Testis (tissue), 3 donors: ENCODE measurements around the gene TNFRSF11A. TPM values are rescaled to one million over a fixed set of nuclear protein-coding genes. Genes with fewer than 3 reads are reported as not detected.

Source experiments
- DNase-seq: peaks from one replicate; pipeline ENCODE4 v3.0.0-alpha.2; 2019
- H3K27ac ChIP-seq, 2 donors: fragments of 200-600 bp; sonication (generic); one replicate each; pipeline ENCODE4 v1.5.1; 2019
- H3K27me3 ChIP-seq: fragments of 200-600 bp; sonication (generic); one replicate; pipeline ENCODE4 v1.5.1; 2019
- H3K36me3 ChIP-seq: fragments of 200-600 bp; sonication (generic); one replicate; pipeline ENCODE4 v1.5.1; 2017; ENCODE audit warnings: low read depth; ENCODE audit errors: missing control alignments
- H3K4me1 ChIP-seq: fragments of 200-600 bp; sonication (generic); one replicate; pipeline ENCODE4 v1.5.1; 2019
- H3K4me3 ChIP-seq, 2 donors: fragments of 200-600 bp; sonication (generic); one replicate each; pipeline ENCODE4 v1.5.1; 2017 to 2019
- H3K9me3 ChIP-seq: fragments of 200-600 bp; sonication (generic); one replicate; pipeline ENCODE4 v1.5.1; 2017
- POLR2A ChIP-seq: fragments of 450-650 bp; IDR thresholded peaks from one replicate; pipeline ENCODE4 v1.6.1; 2017; ENCODE audit warnings: antibody characterized with exemption, mild to moderate bottlenecking, moderate library complexity
- WGBS, 2 donors: methylation state at CpG; one replicate each; pipeline ENCODE4 v1.1.5; 2018; 5-methylcytosine and 5-hydroxymethylcytosine counted together
- intact Hi-C: fragments of 100-400 bp; cut with DNase I; formaldehyde crosslinking; loops from one replicate; pipeline ENCODE4 v1.15.1; 2023; ENCODE audit warnings: low total_unique reads
- polyA plus RNA-seq: library from polyadenylated mRNA; stranded (reverse); fragments of 350-450 nt; fragmentation: Illumina TruSeq; extraction: RNeasy Lipid Tissue Mini Kit (QIAGEN cat#74804); gene quantifications from one replicate; pipeline ENCODE4 v1.2.3, GENCODE V29; 2014; ENCODE audit warnings: low read depth, low replicate concordance; ENCODE audit not compliant: insufficient read depth
- total RNA-seq, 2 donors: library from RNA; depleted of rRNA; stranded (reverse); fragments of >200 nt; gene quantifications; one replicate each; pipeline ENCODE4 v1.2.3, GENCODE V29; 2016
- TF ChIP-seq, protein P1 (sequence below), 3 experiments: fragments of 450-650 bp in 2 of 3; fragments of 200-600 bp in 1 of 3; sonication (generic) in 1 of 3; IDR thresholded peaks; one replicate each; pipeline ENCODE4 v1.5.1; 2016 to 2019; ENCODE audit warnings: antibody characterized with exemption in 3 of 3, mild to moderate bottlenecking in 2 of 3, moderate library complexity in 1 of 3

TNFRSF11A gene
- total and polyA plus RNA-seq, 3 donors from 2014 or later: 2.4 to 3.3 (median 3.0) TPM

DNA sequence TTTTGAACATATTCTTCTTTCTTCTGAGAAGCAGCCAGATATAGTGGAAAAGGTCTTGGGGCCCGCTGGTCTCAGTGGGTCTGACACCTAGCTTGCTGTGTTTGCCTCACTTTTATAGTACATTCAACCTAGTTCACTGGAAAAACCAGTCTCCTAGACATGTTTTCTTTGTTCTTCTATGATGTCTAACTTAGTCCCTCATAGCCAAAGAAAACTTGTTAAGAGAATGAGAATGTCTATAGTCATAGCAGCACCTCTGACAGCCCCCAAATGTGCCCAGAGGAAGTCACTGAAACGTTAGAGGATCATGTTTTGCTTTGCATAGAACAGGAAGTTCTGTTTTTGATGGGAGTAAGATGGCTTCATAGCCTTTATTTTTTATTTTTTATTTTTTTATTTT lies 40.3 kb downstream of the TNFRSF11A start:
- H3K4me1 ChIP-seq: no peaks in the 10 kb centered on the region
- no peaks in the 10 kb centered on the region for H3K9me3 ChIP-seq
- 64 to 73% methylated on average over 2 of the region's 2 CpGs for WGBS, 2 donors
- TF ChIP-seq, protein P1, sequence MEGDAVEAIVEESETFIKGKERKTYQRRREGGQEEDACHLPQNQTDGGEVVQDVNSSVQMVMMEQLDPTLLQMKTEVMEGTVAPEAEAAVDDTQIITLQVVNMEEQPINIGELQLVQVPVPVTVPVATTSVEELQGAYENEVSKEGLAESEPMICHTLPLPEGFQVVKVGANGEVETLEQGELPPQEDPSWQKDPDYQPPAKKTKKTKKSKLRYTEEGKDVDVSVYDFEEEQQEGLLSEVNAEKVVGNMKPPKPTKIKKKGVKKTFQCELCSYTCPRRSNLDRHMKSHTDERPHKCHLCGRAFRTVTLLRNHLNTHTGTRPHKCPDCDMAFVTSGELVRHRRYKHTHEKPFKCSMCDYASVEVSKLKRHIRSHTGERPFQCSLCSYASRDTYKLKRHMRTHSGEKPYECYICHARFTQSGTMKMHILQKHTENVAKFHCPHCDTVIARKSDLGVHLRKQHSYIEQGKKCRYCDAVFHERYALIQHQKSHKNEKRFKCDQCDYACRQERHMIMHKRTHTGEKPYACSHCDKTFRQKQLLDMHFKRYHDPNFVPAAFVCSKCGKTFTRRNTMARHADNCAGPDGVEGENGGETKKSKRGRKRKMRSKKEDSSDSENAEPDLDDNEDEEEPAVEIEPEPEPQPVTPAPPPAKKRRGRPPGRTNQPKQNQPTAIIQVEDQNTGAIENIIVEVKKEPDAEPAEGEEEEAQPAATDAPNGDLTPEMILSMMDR (IDR thresholded peaks at IDR 0.05): no peak
- TF ChIP-seq POLR2A: no peak
- H3K27me3 ChIP-seq: no peaks in the 10 kb centered on the region
- H3K27ac ChIP-seq: no peak overlapping the region
- H3K4me3 ChIP-seq: no peak overlapping the region
- no peak for DNase-seq
- no peaks in the 10 kb centered on the region for H3K36me3 ChIP-seq
- intact Hi-C loops: no loop called here

DNA sequence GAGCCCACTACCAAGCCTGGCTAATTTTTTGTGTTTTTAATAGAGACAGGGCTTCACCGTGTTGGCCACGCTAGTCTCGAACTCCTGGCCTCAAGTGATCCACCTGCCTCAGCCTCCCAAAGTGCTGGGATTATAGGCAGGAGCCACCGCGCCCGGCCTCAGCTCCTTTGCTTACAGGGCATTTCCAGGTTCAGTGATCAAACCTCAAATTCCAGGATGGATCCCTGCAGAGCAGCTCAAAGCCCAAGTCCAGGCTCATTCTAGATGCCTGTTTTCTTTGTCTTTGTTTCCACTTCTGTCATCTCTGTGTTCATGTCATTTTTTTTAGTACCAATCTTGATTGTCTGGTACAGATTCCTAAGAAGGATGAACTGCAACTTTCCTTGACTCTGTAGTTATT lies 41.9 kb downstream of the TNFRSF11A start:
- Histone ChIP-seq H3K27me3 (no peaks in the 10 kb centered on the region), H3K36me3 (no peaks in the 10 kb centered on the region), H3K9me3 (no peaks in the 10 kb centered on the region), H3K4me3 (no peak overlapping the region), H3K4me1 (no peaks in the 10 kb centered on the region), H3K27ac (no peak overlapping the region)
- 88 to 92% methylated on average over 6 of the region's 6 CpGs for WGBS, 2 donors
- intact Hi-C loops: no loop called here
- no peak for DNase-seq
- TF ChIP-seq, protein P1 (IDR thresholded peaks at IDR 0.05): no peak
- TF ChIP-seq POLR2A: no peak

DNA sequence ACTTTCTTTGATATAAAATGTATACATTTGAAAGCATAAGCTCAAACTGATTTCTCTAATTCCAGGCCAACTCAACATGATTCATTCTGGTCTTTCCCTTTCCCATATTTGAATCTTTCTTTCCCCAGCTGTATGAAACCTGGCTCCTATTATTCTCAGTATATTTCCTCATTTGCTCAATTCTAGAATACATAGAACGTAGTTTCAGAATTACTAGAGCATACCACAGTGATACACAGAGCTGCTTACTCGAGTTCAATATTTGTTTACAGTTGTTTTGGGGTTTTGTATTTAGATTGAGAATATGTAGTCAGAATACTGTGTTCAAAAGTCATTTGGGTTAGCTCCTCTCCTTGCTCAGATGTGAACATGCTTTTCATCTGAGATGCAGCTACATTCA lies 43.0 kb downstream of the TNFRSF11A start:
- 86 to 93% methylated on average over 2 of the region's 2 CpGs for WGBS, 2 donors
- no peak for DNase-seq
- intact Hi-C loops: no loop called here
- Histone ChIP-seq H3K9me3 (no peaks in the 10 kb centered on the region), H3K27me3 (no peaks in the 10 kb centered on the region), H3K4me3 (no peak overlapping the region), H3K27ac (no peak overlapping the region), H3K36me3 (no peaks in the 10 kb centered on the region), H3K4me1 (no peaks in the 10 kb centered on the region)
- TF ChIP-seq, protein P1 (IDR thresholded peaks at IDR 0.05): no peak
- TF ChIP-seq POLR2A: no peak

DNA sequence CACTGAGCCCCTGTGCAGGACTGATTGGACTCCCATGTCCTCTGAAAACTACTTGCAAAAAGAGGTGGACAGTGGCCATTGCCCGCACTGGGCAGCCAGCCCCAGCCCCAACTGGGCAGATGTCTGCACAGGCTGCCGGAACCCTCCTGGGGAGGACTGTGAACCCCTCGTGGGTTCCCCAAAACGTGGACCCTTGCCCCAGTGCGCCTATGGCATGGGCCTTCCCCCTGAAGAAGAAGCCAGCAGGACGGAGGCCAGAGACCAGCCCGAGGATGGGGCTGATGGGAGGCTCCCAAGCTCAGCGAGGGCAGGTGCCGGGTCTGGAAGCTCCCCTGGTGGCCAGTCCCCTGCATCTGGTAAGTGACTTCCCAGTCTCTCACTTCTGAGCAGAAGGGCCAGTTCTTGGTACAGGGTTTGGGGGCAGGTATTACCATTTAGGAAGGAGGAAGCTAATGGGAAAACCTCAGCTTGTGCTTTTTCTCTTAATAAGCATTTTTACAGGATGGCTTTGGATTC lies 44.1 kb downstream of the TNFRSF11A start:
- 94 to 100% methylated on average over 3 to 9 of the region's 9 CpGs for WGBS, 2 donors
- TF ChIP-seq, protein P1 (IDR thresholded peaks at IDR 0.05): no peak
- no peak for TF ChIP-seq POLR2A
- intact Hi-C loops: no loop called here
- no peaks in the 10 kb centered on the region for H3K9me3 ChIP-seq
- H3K36me3 ChIP-seq: no peaks in the 10 kb centered on the region
- no peaks in the 10 kb centered on the region for H3K27me3 ChIP-seq
- DNase-seq: no peak
- H3K27ac ChIP-seq: no peak overlapping the region
- H3K4me1 ChIP-seq: no peaks in the 10 kb centered on the region
- no peak overlapping the region for H3K4me3 ChIP-seq

DNA sequence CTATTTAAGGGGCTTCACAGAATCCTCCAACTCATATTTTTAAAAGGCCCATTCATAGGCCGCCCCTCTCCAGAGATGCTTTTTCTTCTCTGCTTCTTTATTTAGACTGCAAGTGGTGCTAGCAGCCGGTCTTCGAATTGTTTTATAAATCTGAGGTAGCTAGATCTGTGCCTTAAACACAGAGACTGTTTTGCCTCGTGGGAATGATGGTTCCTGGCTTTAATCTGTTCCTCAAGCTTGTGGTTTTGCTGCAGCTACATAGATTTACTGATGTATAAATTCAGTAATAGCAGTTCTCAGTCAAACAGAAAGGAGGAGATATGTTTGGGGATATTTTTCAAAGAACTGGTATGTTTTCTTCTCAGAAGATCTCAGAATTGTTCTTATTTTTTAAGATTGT lies 45.3 kb downstream of the TNFRSF11A start:
- WGBS, 2 donors: 59 to 73% methylated on average over 4 of the region's 4 CpGs
- H3K36me3 ChIP-seq: no peaks in the 10 kb centered on the region
- DNase-seq: no peak
- TF ChIP-seq POLR2A: no peak
- TF ChIP-seq, protein P1 (IDR thresholded peaks at IDR 0.05): no peak
- H3K4me3 ChIP-seq: no peak overlapping the region
- intact Hi-C loops: no loop called here
- H3K27me3 ChIP-seq: no peaks in the 10 kb centered on the region
- no peaks in the 10 kb centered on the region for H3K4me1 ChIP-seq
- no peaks in the 10 kb centered on the region for H3K9me3 ChIP-seq
- no peak overlapping the region for H3K27ac ChIP-seq
